Keratinocyte (primary cell): ENCODE results near the gene ULK4.

Experiments
- CTCF ChIP-seq, 3 experiments: IDR thresholded peaks in 1 of 3; conservative IDR thresholded peaks in 1 of 3; optimal IDR thresholded peaks in 1 of 3; 2 replicates in 2 of 3; 3 replicates in 1 of 3; pipeline versions ENCODE3 to v1.5.1; 2011; ENCODE audit warnings: low read length in 3 of 3, mild to moderate bottlenecking in 3 of 3, moderate library complexity in 2 of 3, control low read depth in 1 of 3, inconsistent platforms in 1 of 3; ENCODE audit not compliant: insufficient read depth in 2 of 3; ENCODE audit errors: extremely low read depth in 1 of 3
- EZH2 ChIP-seq: IDR thresholded peaks from one replicate; pipeline ENCODE4 v1.6.1; 2012; ENCODE audit warnings: inconsistent platforms, mild to moderate bottlenecking, low read length, moderate library complexity

DNA sequence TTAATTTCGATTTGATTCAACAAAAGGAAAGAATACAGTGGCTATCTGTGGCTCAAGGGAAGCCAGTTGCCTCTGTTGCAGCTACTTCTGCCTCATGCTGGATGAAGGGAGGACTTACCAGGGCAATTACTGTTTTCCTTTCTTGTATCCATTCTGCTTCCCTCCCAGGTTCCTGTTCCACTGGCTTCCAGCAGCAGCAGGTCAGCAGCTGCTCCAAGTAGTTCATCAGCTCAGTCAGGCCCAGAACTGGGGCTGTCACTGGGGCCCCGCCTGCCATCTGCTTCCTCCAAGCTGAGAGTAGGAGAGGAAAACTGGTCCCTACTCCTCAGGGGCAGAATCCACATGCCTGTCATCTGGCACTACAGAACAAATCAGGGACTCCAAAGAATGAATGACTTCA lies 48.6 kb upstream of the ULK4 start:
- no peak for TF ChIP-seq CTCF (optimal IDR thresholded peaks at IDR 0.05 in 1 of 3, IDR thresholded peaks at IDR 0.05 in 1 of 3, conservative IDR thresholded peaks at IDR 0.05 in 1 of 3; ENCODE audit: extremely low read depth in 1 of 3, insufficient read depth in 2 of 3, low read length in 3 of 3)
- no peak for TF ChIP-seq EZH2
